ENCODE results near the gene UNC45B.
"Not testable (repeated sequence)": the region's sequence is repeated elsewhere in the genome, so short reads cannot be mapped to it uniquely, and the experiment has no call there.

The UNC45B gene

DNA sequence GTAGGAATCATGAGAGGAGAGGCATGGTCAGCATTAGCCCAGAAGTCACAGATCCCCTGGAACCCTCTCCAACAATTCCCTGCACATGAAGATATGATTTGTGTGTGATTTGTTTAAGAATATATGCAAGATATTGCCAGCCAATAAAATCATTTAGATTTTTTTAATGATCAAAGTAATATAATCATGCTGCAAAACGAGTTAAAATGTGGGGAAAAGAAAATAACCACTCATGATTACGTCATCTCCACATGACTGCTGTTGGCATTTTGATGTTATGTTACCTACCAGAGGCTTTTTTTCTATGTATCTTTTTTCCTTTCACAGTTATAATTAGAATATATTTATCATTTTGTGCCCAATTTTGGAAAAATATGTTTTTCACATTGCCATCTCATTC is 24.2 kb downstream of the UNC45B start:
- no peak overlapping the region for H3K4me3 ChIP-seq
- H3K9ac ChIP-seq (ENCODE audit: insufficient read length), result no peak overlapping the region
- no peak overlapping the region for H3K27ac ChIP-seq
- no peak for DNase-seq (ENCODE audit: low read depth, low spot score)
- no peaks in the 10 kb centered on the region for H3K36me3 ChIP-seq (ENCODE audit: insufficient read depth, low read length)
- TF ChIP-seq EZH2 (IDR thresholded peaks at IDR 0.05), result no peak
- no peak for TF ChIP-seq FOXP2 (optimal IDR thresholded peaks at IDR 0.05; ENCODE audit: control extremely low read depth, extremely low read length, insufficient read depth)
- no peak for TF ChIP-seq POLR2AphosphoS5 (IDR thresholded peaks at IDR 0.05; ENCODE audit: borderline replicate concordance, low read depth, low read length)
- H3K9me3 ChIP-seq (ENCODE audit: low read depth, low read length), result no peaks in the 10 kb centered on the region

- not testable (repeated sequence) for H3K27ac ChIP-seq; H3K9me3 ChIP-seq (ENCODE audit: low read depth, low read length); H3K4me3 ChIP-seq; H3K36me3 ChIP-seq (ENCODE audit: insufficient read depth, low read length); H3K9ac ChIP-seq (ENCODE audit: insufficient read length); DNase-seq (ENCODE audit: low read depth, low spot score)
Measured at GRCh38 chr17:35172321-35172720, 24.7 kb downstream of the UNC45B start.

GRCh38 chr17:35174835-35175334 is 27.3 kb downstream of the UNC45B start:
- Histone ChIP-seq H3K27ac (no peak overlapping the region), H3K36me3 (ENCODE audit: insufficient read depth, low read length) (no peaks in the 10 kb centered on the region), H3K9ac (ENCODE audit: insufficient read length) (no peak overlapping the region), H3K4me3 (no peak overlapping the region), H3K9me3 (ENCODE audit: low read depth, low read length) (no peaks in the 10 kb centered on the region)
- no peak for TF ChIP-seq POLR2AphosphoS5 (IDR thresholded peaks at IDR 0.05; ENCODE audit: borderline replicate concordance, low read depth, low read length)
- TF ChIP-seq FOXP2 (optimal IDR thresholded peaks at IDR 0.05; ENCODE audit: control extremely low read depth, extremely low read length, insufficient read depth), result no peak
- no peak for TF ChIP-seq EZH2 (IDR thresholded peaks at IDR 0.05)
- DNase-seq (ENCODE audit: low read depth, low spot score), result no peak

DNA sequence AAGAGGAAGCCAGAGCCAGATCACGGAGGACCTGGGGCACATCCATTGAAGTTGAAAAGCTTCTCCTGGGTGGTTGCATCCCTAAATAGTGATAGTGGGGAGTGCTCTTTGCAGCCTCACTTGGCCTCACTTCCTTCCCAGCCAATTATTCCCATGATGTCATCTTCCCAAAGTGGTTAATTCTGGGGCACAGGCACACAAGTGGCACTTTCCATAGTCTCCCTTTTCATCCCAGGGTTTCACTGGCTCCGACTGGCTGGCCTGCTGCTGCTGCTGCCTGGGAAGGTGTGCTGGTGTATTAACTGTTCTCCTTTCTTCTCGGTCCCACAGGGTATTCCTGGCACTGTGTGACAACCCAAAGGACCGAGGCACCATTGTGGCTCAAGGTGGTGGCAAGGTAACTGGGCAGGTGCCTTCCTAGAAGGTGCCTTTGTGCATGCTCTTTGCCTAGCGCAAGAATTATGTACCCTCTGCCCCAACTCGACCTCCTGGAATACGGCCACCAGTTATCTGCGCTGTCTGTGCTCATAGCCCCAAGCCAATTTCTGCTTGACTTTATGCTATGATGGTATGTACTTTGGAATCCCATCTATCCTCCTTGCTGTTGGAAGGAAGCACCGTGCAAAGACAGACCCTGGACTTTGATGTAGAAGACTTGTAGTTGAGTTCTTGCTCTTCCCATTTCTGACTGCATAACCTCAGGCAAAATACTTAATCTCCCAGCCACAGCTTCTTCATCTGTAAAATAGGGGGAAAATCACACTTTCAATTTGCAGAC is 28.2 kb downstream of the UNC45B start:
- Histone ChIP-seq H3K36me3 (ENCODE audit: insufficient read depth, low read length) (no peaks in the 10 kb centered on the region), H3K27ac (no peak overlapping the region), H3K9ac (ENCODE audit: insufficient read length) (no peak overlapping the region), H3K4me3 (no peak overlapping the region), H3K9me3 (ENCODE audit: low read depth, low read length) (no peaks in the 10 kb centered on the region)
- TF ChIP-seq POLR2AphosphoS5 (IDR thresholded peaks at IDR 0.05; ENCODE audit: borderline replicate concordance, low read depth, low read length) (no peak), EZH2 (IDR thresholded peaks at IDR 0.05) (no peak), FOXP2 (optimal IDR thresholded peaks at IDR 0.05; ENCODE audit: control extremely low read depth, extremely low read length, insufficient read depth) (no peak)
- DNase-seq (ENCODE audit: low read depth, low spot score), result no peak

DNA sequence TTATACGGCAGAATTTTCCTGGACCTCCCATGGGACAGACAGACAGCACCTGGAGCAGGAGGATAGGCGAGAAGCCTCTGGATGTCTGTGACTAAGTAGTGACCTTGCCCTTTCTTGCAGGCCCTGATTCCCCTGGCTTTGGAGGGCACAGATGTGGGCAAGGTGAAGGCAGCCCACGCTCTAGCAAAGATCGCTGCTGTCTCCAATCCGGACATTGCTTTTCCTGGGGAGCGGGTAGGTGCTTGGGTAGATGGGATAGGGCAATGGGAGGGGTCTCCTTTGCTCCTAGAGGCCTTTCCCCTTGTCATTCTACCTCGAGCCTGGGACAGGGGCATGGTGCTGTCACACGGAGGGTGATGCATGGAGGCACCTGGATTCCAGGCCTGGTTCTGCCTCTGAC is 29.3 kb downstream of the UNC45B start:
- no peak overlapping the region for H3K27ac ChIP-seq
- H3K36me3 ChIP-seq (ENCODE audit: insufficient read depth, low read length), result no peaks in the 10 kb centered on the region
- no peaks in the 10 kb centered on the region for H3K9me3 ChIP-seq (ENCODE audit: low read depth, low read length)
- no peak overlapping the region for H3K9ac ChIP-seq (ENCODE audit: insufficient read length)
- no peak overlapping the region for H3K4me3 ChIP-seq
- no peak for DNase-seq (ENCODE audit: low read depth, low spot score)
- TF ChIP-seq POLR2AphosphoS5 (IDR thresholded peaks at IDR 0.05; ENCODE audit: borderline replicate concordance, low read depth, low read length) (no peak), FOXP2 (optimal IDR thresholded peaks at IDR 0.05; ENCODE audit: control extremely low read depth, extremely low read length, insufficient read depth) (no peak), EZH2 (IDR thresholded peaks at IDR 0.05) (no peak)

DNA sequence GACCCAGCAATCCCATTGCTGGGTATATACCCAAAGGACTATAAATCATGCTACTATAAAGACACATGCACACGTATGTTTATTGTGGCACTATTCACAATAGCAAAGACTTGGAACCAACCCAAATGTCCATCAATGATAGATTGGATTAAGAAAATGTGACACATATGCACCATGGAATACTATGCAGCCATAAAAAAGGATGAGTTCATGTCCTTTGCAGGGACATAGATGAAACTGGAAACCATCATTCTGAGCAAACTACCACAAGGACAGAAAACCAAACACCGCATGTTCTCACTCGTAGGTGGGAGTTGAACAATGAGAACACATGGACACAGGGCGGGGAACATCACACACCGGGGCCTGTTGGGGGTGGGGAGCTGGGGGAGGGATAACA is 31.8 kb downstream of the UNC45B start:
- H3K9ac ChIP-seq (ENCODE audit: insufficient read length); H3K27ac ChIP-seq; H3K36me3 ChIP-seq (ENCODE audit: insufficient read depth, low read length); H3K9me3 ChIP-seq (ENCODE audit: low read depth, low read length); H3K4me3 ChIP-seq; DNase-seq (ENCODE audit: low read depth, low spot score): not testable (repeated sequence)

- Histone ChIP-seq H3K9ac (ENCODE audit: insufficient read length) (no peak overlapping the region), H3K9me3 (ENCODE audit: low read depth, low read length) (no peaks in the 10 kb centered on the region), H3K4me3 (no peak overlapping the region), H3K36me3 (ENCODE audit: insufficient read depth, low read length) (no peaks in the 10 kb centered on the region), H3K27ac (no peak overlapping the region)
- TF ChIP-seq POLR2AphosphoS5 (IDR thresholded peaks at IDR 0.05; ENCODE audit: borderline replicate concordance, low read depth, low read length) (no peak), EZH2 (IDR thresholded peaks at IDR 0.05) (no peak), FOXP2 (optimal IDR thresholded peaks at IDR 0.05; ENCODE audit: control extremely low read depth, extremely low read length, insufficient read depth) (no peak)
- no peak for DNase-seq (ENCODE audit: low read depth, low spot score)
Measured at GRCh38 chr17:35183332-35183731, 35.7 kb downstream of the UNC45B start.

- no peak for TF ChIP-seq POLR2AphosphoS5 (IDR thresholded peaks at IDR 0.05; ENCODE audit: borderline replicate concordance, low read depth, low read length)
- TF ChIP-seq FOXP2 (optimal IDR thresholded peaks at IDR 0.05; ENCODE audit: control extremely low read depth, extremely low read length, insufficient read depth), result no peak
- no peak for TF ChIP-seq EZH2 (IDR thresholded peaks at IDR 0.05)
- Histone ChIP-seq H3K27ac (no peak overlapping the region), H3K9ac (ENCODE audit: insufficient read length) (no peak overlapping the region), H3K9me3 (ENCODE audit: low read depth, low read length) (no peaks in the 10 kb centered on the region), H3K36me3 (ENCODE audit: insufficient read depth, low read length) (no peaks in the 10 kb centered on the region), H3K4me3 (no peak overlapping the region)
- no peak for DNase-seq (ENCODE audit: low read depth, low spot score)
Measured at GRCh38 chr17:35184274-35184673, 36.7 kb downstream of the UNC45B start.

GRCh38 chr17:35185849-35186248 is 38.2 kb downstream of the UNC45B start:
- no peaks in the 10 kb centered on the region for H3K9me3 ChIP-seq (ENCODE audit: low read depth, low read length)
- TF ChIP-seq POLR2AphosphoS5 (IDR thresholded peaks at IDR 0.05; ENCODE audit: borderline replicate concordance, low read depth, low read length), result no peak
- no peak for TF ChIP-seq EZH2 (IDR thresholded peaks at IDR 0.05)
- TF ChIP-seq FOXP2 (optimal IDR thresholded peaks at IDR 0.05; ENCODE audit: control extremely low read depth, extremely low read length, insufficient read depth), result no peak
- DNase-seq (ENCODE audit: low read depth, low spot score), result no peak
- no peaks in the 10 kb centered on the region for H3K36me3 ChIP-seq (ENCODE audit: insufficient read depth, low read length)
- no peak overlapping the region for H3K27ac ChIP-seq
- H3K4me3 ChIP-seq, result no peak overlapping the region
- no peak overlapping the region for H3K9ac ChIP-seq (ENCODE audit: insufficient read length)
